H1 (cell line): Measurements from ENCODE around the gene NKX6-1. TPM values are rescaled to one million over a fixed set of nuclear protein-coding genes. Genes with fewer than 3 reads are reported as not detected.

Experiments
- RNF2 ChIP-seq: fragments of 200-900, 300-1000 bp; sonication (generic); IDR thresholded peaks from 2 replicates; pipeline ENCODE4 v1.7.1; 2016; ENCODE audit warnings: borderline replicate concordance, low read depth, mild to moderate bottlenecking, antibody characterized with exemption, low read length; ENCODE audit not compliant: poor library complexity, severe bottlenecking; ENCODE audit errors: missing control alignments
- SUZ12 ChIP-seq: fragments of 200-600 bp; sonication (generic); IDR thresholded peaks from 2 replicates; pipeline ENCODE4 v1.6.1; 2012; ENCODE audit warnings: mild to moderate bottlenecking, inconsistent platforms, low read length, moderate library complexity, mixed read lengths
- polyA plus RNA-seq, 7 experiments: library from polyadenylated mRNA; depleted of rRNA in 3 of 7; stranded (reverse) in 5 of 7; unstranded in 2 of 7; fragments of >200 nt in 5 of 7; fragments of 200-250 nt in 2 of 7; gene quantifications; 1 replicate in 5 of 7; 2 replicates in 1 of 7; 4 replicates in 1 of 7; pipeline versions ENCODE4 v1.2.1 to v1.2.3, GENCODE V29; 2011 to 2013; ENCODE audit warnings: missing spikeins in 2 of 7, mixed read lengths in 2 of 7
- total RNA-seq: library from RNA; stranded (reverse); fragmentation: NEBNext Ultra II Directional; extraction: Animal tissue kit (Norgen Biotek cat#: 25700); gene quantifications from 2 replicates; pipeline ENCODE4 v1.2.1, GENCODE V29; 2021
- TF ChIP-seq, protein P1 (sequence below): fragments of 300-600 bp; sonication (generic); IDR thresholded peaks from 2 replicates; pipeline ENCODE4 v1.7.1; 2012; ENCODE audit warnings: low read length, moderate library complexity, mild to moderate bottlenecking, inconsistent platforms; ENCODE audit not compliant: insufficient replicate concordance
- TF ChIP-seq, protein P2 (sequence below): IDR thresholded peaks from 2 replicates; pipeline ENCODE4 v1.6.1; 2012; ENCODE audit warnings: inconsistent platforms

Gene NKX6-1
- total and polyA plus RNA-seq, 2 of the 8 experiments (the other 6 are each of a cell fraction or from before 2014, with no cell fraction given): 0.03 to 0.45 TPM

DNA sequence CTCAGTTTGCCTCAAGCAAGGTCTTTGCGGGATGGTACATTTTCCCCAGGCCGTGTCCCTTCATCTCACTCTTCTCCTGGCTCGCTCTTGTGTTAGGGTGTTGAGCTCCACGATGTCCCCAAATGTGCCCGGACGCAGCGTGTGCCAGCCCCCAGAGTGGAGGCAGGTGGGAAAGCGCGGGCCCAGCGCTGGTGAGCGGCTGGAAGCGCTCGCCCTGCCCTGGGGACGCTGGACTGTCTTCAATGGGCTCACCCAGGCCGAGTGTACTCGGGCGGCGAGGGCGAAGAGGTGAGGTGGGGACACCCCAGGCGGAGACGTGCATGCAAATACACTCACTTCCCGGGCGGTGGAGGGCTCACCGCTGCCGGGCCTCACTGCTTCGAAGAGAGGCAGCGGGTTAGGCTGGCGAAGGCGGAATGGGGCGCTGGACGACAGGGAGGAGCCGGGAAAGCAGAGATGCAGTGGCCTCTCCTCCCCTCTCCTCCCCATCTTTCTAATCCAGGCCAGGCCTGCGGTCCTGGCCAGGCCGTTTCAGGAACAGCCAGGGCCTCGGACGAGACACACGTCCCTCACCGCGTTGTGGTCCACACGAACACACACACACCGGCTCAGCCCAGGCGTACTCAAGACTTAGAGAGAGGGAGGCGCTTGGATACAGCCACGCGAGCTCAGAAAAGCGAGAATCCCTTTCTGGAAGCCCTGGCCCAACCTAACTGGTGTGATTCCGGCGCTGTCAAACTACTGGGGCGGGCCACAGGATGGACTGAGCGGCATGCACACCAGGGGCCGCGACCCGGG is 2.2 kb downstream of the NKX6-1 start (continued):
- TF ChIP-seq SUZ12 (peak; percentile 88), RNF2 (peak; percentile 53)
- TF ChIP-seq, protein P1, sequence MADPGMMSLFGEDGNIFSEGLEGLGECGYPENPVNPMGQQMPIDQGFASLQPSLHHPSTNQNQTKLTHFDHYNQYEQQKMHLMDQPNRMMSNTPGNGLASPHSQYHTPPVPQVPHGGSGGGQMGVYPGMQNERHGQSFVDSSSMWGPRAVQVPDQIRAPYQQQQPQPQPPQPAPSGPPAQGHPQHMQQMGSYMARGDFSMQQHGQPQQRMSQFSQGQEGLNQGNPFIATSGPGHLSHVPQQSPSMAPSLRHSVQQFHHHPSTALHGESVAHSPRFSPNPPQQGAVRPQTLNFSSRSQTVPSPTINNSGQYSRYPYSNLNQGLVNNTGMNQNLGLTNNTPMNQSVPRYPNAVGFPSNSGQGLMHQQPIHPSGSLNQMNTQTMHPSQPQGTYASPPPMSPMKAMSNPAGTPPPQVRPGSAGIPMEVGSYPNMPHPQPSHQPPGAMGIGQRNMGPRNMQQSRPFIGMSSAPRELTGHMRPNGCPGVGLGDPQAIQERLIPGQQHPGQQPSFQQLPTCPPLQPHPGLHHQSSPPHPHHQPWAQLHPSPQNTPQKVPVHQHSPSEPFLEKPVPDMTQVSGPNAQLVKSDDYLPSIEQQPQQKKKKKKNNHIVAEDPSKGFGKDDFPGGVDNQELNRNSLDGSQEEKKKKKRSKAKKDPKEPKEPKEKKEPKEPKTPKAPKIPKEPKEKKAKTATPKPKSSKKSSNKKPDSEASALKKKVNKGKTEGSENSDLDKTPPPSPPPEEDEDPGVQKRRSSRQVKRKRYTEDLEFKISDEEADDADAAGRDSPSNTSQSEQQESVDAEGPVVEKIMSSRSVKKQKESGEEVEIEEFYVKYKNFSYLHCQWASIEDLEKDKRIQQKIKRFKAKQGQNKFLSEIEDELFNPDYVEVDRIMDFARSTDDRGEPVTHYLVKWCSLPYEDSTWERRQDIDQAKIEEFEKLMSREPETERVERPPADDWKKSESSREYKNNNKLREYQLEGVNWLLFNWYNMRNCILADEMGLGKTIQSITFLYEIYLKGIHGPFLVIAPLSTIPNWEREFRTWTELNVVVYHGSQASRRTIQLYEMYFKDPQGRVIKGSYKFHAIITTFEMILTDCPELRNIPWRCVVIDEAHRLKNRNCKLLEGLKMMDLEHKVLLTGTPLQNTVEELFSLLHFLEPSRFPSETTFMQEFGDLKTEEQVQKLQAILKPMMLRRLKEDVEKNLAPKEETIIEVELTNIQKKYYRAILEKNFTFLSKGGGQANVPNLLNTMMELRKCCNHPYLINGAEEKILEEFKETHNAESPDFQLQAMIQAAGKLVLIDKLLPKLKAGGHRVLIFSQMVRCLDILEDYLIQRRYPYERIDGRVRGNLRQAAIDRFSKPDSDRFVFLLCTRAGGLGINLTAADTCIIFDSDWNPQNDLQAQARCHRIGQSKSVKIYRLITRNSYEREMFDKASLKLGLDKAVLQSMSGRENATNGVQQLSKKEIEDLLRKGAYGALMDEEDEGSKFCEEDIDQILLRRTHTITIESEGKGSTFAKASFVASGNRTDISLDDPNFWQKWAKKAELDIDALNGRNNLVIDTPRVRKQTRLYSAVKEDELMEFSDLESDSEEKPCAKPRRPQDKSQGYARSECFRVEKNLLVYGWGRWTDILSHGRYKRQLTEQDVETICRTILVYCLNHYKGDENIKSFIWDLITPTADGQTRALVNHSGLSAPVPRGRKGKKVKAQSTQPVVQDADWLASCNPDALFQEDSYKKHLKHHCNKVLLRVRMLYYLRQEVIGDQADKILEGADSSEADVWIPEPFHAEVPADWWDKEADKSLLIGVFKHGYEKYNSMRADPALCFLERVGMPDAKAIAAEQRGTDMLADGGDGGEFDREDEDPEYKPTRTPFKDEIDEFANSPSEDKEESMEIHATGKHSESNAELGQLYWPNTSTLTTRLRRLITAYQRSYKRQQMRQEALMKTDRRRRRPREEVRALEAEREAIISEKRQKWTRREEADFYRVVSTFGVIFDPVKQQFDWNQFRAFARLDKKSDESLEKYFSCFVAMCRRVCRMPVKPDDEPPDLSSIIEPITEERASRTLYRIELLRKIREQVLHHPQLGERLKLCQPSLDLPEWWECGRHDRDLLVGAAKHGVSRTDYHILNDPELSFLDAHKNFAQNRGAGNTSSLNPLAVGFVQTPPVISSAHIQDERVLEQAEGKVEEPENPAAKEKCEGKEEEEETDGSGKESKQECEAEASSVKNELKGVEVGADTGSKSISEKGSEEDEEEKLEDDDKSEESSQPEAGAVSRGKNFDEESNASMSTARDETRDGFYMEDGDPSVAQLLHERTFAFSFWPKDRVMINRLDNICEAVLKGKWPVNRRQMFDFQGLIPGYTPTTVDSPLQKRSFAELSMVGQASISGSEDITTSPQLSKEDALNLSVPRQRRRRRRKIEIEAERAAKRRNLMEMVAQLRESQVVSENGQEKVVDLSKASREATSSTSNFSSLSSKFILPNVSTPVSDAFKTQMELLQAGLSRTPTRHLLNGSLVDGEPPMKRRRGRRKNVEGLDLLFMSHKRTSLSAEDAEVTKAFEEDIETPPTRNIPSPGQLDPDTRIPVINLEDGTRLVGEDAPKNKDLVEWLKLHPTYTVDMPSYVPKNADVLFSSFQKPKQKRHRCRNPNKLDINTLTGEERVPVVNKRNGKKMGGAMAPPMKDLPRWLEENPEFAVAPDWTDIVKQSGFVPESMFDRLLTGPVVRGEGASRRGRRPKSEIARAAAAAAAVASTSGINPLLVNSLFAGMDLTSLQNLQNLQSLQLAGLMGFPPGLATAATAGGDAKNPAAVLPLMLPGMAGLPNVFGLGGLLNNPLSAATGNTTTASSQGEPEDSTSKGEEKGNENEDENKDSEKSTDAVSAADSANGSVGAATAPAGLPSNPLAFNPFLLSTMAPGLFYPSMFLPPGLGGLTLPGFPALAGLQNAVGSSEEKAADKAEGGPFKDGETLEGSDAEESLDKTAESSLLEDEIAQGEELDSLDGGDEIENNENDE: no peak
- TF ChIP-seq, protein P2, sequence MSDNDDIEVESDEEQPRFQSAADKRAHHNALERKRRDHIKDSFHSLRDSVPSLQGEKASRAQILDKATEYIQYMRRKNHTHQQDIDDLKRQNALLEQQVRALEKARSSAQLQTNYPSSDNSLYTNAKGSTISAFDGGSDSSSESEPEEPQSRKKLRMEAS: peak; percentile 41
